ENCODE measurements around the gene USP47. TPM values are rescaled to one million over a fixed set of nuclear protein-coding genes. Genes with fewer than 3 reads are reported as not detected.
"Not testable (repeated sequence)": the region's sequence is repeated elsewhere in the genome, so short reads cannot be mapped to it uniquely, and the experiment has no call there.

The USP47 gene
- total RNA-seq, 4 donors from 2014 or later, result 30.5 to 74.2 (median 43.6) TPM

GRCh38 chr11:11818529-11819121, 23.1 kb upstream of the USP47 start:
- WGBS, 2 donors, result 75 to 84% methylated on average over 2 of the region's 2 CpGs
- intact Hi-C loops (cut with DNase I), result no loop called here
- H3K4me1 ChIP-seq, result peaks cover 3 to 13% (median 4%) of the 10 kb centered on the region in 3 donors
- H3K36me3 ChIP-seq, result no peaks in the 10 kb centered on the region
- H3K27ac ChIP-seq, result no peak overlapping the region
- DNase-seq, result no peak
- H3K27me3 ChIP-seq, result peaks cover 0 to 46% (median 0%) of the 10 kb centered on the region in 4 donors
- H3K4me3 ChIP-seq, result no peak overlapping the region
- no peaks in the 10 kb centered on the region for H3K9me3 ChIP-seq
- TF ChIP-seq CTCF (IDR thresholded peaks at IDR 0.05), result no peak
- TF ChIP-seq POLR2A (IDR thresholded peaks at IDR 0.05), result no peak

DNA sequence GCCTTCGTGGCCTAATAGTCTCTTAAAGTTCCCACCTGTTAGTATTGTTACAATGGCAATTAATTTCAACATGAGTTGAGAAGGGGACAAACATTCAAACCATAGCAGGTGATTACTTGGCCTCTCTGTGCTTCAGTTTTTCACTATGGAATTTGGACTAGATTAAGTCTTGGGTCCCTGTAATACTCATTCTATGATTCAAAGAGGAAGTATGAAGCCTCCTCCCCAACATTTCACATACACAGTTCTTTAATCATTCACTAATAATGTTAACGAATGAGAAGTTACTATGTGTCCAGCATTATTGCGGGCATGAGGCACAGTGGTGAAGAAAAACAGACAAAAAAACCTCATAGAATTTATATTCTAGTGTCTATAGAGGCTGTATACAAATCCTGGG, 19.9 kb upstream of the USP47 start:
- Histone ChIP-seq H3K36me3 (no peaks in the 10 kb centered on the region), H3K4me1 (peaks cover 3 to 8% (median 4%) of the 10 kb centered on the region in 3 donors), H3K4me3 (no peak overlapping the region), H3K9me3 (no peaks in the 10 kb centered on the region), H3K27me3 (peaks cover 0 to 48% (median 0%) of the 10 kb centered on the region in 4 donors), H3K27ac (no peak overlapping the region)
- no peak for DNase-seq
- TF ChIP-seq CTCF (IDR thresholded peaks at IDR 0.05) (no peak), POLR2A (IDR thresholded peaks at IDR 0.05) (no peak)
- intact Hi-C loops (cut with DNase I), result no loop called here
- 62 to 85% methylated on average over 3 of the region's 3 CpGs for WGBS, 2 donors

GRCh38 chr11:11822946-11823345, 18.8 kb upstream of the USP47 start:
- no peak for DNase-seq
- Histone ChIP-seq H3K9me3 (no peaks in the 10 kb centered on the region), H3K36me3 (no peaks in the 10 kb centered on the region), H3K4me1 (no peaks in the 10 kb centered on the region), H3K27ac (no peak overlapping the region), H3K4me3 (no peak overlapping the region), H3K27me3 (peaks cover 0 to 48% (median 0%) of the 10 kb centered on the region in 4 donors)
- 57 to 62% methylated on average over 4 of the region's 4 CpGs for WGBS, 2 donors
- TF ChIP-seq CTCF (IDR thresholded peaks at IDR 0.05) (no peak), POLR2A (IDR thresholded peaks at IDR 0.05) (no peak)
- intact Hi-C loops (cut with DNase I), result no loop called here

GRCh38 chr11:11826260-11826659, 15.5 kb upstream of the USP47 start:
- intact Hi-C loops (cut with DNase I), result no loop called here
- DNase-seq, result no peak
- Histone ChIP-seq H3K27me3 (peaks cover 0 to 18% (median 0%) of the 10 kb centered on the region in 4 donors), H3K4me1 (no peaks in the 10 kb centered on the region), H3K36me3 (no peaks in the 10 kb centered on the region), H3K4me3 (no peak overlapping the region), H3K27ac (no peak overlapping the region), H3K9me3 (no peaks in the 10 kb centered on the region)
- 94 to 96% methylated on average over 1 of the region's 1 CpG for whole genome bisulfite sequencing, 2 donors
- TF ChIP-seq CTCF (IDR thresholded peaks at IDR 0.05) (no peak), POLR2A (IDR thresholded peaks at IDR 0.05) (no peak)

DNA sequence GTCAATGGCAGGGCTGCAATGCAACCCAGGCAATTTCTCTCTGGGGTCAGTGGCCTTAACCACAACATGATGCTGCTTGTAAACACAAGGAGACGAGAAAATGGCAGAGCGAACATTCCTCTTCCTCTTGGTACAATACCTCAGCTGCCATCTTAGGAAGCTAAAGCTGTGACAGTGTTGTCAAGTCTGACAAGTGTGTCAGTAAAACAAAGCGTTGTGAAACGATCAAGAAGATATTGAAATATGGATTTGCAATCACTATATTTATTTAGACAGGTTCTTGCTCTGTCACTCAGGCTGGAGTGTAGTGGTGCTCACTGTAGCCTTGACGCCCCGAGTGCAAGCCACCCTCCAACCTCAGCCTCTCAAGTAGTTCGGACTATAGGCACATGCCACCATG, 14.5 kb upstream of the USP47 start:
- 72 to 92% methylated on average over 7 of the region's 7 CpGs for WGBS, 2 donors
- Histone ChIP-seq H3K36me3 (no peaks in the 10 kb centered on the region), H3K27ac (no peak overlapping the region), H3K4me3 (no peak overlapping the region), H3K9me3 (no peaks in the 10 kb centered on the region), H3K4me1 (no peaks in the 10 kb centered on the region), H3K27me3 (peaks cover 0 to 10% (median 0%) of the 10 kb centered on the region in 4 donors)
- no peak for DNase-seq
- intact Hi-C loops (cut with DNase I), result no loop called here
- TF ChIP-seq POLR2A (IDR thresholded peaks at IDR 0.05) (no peak), CTCF (IDR thresholded peaks at IDR 0.05) (no peak)

DNA sequence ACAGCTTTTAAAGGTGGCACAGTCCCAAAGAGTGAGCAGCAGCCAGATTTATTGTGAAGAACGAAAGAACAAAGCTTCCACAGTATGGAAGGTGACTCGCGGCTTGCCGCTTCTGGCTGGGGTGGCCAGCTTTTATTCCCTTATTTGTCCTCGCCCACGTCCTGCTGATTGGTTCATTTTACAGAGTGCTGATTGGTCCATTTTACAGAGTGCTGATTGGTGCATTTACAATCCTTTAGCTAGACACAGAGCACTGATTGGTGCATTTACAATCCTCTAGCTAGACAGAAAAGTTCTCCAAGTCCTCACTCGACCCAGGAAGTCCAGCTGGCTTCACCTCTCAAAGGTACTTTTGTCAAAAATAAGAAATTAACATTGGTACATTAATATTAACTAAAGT, 10.4 kb upstream of the USP47 start:
- H3K4me1 ChIP-seq; intact Hi-C loops (cut with DNase I); H3K27me3 ChIP-seq; DNase-seq; H3K27ac ChIP-seq; H3K9me3 ChIP-seq; H3K4me3 ChIP-seq; H3K36me3 ChIP-seq: not testable (repeated sequence)
- WGBS, 2 donors, result 75 to 90% methylated on average over 7 of the region's 7 CpGs

Data from esophagus squamous epithelium (tissue), 5 donors.